ENCODE results near the gene ACTA2.

ACTA2 gene

DNA sequence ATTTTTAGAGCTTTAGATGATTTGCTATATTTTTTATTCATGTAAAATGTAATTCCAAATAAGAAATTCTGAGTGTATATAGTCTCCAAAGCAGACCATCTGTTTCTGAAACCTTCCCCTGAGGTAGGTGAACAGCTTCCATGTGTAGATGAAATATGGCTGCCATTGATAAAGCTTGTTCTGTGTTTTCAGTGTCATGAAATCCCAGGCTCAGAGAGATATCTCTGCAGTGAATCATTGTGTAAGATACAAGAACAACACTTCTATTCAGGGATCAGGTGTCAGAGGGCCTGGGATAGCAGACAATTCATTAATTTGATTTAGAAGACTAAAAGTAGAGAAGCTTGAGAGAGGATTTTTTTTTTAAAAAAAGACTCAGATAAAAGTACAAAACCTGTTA lies 29.1 kb downstream of the ACTA2 start:
- no peak for TF ChIP-seq POLR2AphosphoS5 (IDR thresholded peaks at IDR 0.05; ENCODE audit: low read depth, low read length)
- TF ChIP-seq TAF1 (IDR thresholded peaks at IDR 0.05; ENCODE audit: borderline replicate concordance, insufficient read depth, low read length): no peak
- no peak for TF ChIP-seq SIN3A (IDR thresholded peaks at IDR 0.05; ENCODE audit: borderline replicate concordance, insufficient read depth, low read length)
- TF ChIP-seq, protein P1, sequence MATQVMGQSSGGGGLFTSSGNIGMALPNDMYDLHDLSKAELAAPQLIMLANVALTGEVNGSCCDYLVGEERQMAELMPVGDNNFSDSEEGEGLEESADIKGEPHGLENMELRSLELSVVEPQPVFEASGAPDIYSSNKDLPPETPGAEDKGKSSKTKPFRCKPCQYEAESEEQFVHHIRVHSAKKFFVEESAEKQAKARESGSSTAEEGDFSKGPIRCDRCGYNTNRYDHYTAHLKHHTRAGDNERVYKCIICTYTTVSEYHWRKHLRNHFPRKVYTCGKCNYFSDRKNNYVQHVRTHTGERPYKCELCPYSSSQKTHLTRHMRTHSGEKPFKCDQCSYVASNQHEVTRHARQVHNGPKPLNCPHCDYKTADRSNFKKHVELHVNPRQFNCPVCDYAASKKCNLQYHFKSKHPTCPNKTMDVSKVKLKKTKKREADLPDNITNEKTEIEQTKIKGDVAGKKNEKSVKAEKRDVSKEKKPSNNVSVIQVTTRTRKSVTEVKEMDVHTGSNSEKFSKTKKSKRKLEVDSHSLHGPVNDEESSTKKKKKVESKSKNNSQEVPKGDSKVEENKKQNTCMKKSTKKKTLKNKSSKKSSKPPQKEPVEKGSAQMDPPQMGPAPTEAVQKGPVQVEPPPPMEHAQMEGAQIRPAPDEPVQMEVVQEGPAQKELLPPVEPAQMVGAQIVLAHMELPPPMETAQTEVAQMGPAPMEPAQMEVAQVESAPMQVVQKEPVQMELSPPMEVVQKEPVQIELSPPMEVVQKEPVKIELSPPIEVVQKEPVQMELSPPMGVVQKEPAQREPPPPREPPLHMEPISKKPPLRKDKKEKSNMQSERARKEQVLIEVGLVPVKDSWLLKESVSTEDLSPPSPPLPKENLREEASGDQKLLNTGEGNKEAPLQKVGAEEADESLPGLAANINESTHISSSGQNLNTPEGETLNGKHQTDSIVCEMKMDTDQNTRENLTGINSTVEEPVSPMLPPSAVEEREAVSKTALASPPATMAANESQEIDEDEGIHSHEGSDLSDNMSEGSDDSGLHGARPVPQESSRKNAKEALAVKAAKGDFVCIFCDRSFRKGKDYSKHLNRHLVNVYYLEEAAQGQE (IDR thresholded peaks at IDR 0.05; ENCODE audit: insufficient read depth in 1 of 2, low read depth in 2 of 2, low read length in 2 of 2): no peak
- no peak for TF ChIP-seq FOXP2 (optimal IDR thresholded peaks at IDR 0.05; ENCODE audit: borderline replicate concordance, extremely low read depth, extremely low read length, insufficient read depth)

DNA sequence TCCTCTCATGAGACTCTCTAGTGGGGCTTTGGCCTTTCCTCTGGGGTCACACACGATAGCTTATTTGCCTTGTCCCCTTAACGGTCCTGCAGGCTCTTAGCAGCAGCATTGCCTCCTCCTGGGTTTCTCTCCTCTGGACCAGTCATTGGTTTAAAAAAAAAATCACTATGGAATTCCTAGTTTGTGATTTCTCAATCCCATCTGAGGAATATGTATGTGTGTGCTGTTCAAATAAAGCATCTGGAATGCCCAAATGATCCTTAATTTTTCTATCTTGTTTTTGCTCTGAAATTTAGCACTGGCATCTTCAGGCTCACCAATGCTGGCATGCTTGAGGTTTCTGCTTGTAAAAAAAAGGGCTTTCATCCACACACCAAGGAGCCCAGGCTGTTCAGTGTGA lies 30.5 kb downstream of the ACTA2 start:
- no peak for TF ChIP-seq FOXP2 (optimal IDR thresholded peaks at IDR 0.05; ENCODE audit: borderline replicate concordance, extremely low read depth, extremely low read length, insufficient read depth)
- TF ChIP-seq TAF1 (IDR thresholded peaks at IDR 0.05; ENCODE audit: borderline replicate concordance, insufficient read depth, low read length): no peak
- no peak for TF ChIP-seq SIN3A (IDR thresholded peaks at IDR 0.05; ENCODE audit: borderline replicate concordance, insufficient read depth, low read length)
- TF ChIP-seq, protein P1 (IDR thresholded peaks at IDR 0.05; ENCODE audit: insufficient read depth in 1 of 2, low read depth in 2 of 2, low read length in 2 of 2): no peak
- TF ChIP-seq POLR2AphosphoS5 (IDR thresholded peaks at IDR 0.05; ENCODE audit: low read depth, low read length): no peak

DNA sequence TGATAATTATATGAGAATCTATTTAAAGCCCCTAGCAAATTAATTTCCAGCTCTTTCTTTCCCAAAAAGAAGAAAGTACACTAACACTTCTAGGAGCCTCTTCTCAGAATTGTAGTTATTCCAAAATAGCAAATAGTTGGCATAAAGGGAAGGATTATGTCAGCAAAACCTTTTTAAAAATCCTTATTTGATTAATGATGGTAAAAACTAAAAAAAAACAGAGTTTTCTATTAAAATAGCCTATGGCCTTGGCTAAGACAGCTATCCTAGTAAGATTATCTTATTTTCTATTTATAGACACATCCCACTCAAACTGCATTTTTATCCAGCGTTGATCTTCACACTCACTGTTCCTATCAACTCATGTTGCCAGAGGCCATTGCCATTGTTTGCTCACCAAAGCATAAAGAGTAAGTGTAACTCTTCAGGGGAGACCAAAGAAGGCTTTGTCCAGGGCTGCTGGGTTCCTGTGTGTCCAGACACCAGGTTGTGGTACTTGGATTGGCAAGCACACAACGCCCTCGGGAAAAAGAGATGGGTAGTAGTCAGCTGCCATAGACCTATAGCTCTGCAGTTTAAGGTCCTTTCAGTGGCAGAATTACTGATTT lies 31.5 kb downstream of the ACTA2 start:
- no peak for TF ChIP-seq POLR2AphosphoS5 (IDR thresholded peaks at IDR 0.05; ENCODE audit: low read depth, low read length)

DNA sequence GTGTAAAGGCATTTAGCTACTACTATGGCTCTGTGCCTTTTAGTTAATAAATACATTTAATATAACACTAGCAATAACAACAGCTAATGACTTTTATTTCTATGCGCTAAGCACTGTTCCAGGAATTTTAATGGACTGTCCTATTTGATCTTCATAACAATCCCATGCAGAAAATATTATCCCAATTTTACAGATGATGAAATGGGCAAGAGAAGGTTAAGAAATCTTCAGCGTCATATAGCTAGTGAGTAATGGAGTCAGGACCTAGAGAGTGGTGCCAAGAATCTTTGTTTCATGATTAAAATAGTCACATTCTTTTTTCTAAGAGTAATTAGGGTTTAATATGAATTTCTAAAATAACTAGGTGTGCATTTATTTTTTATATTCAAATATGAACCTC lies 32.4 kb downstream of the ACTA2 start:
- TF ChIP-seq, protein P1 (IDR thresholded peaks at IDR 0.05; ENCODE audit: insufficient read depth in 1 of 2, low read depth in 2 of 2, low read length in 2 of 2): no peak
- TF ChIP-seq TAF1 (IDR thresholded peaks at IDR 0.05; ENCODE audit: borderline replicate concordance, insufficient read depth, low read length) (no peak), POLR2AphosphoS5 (IDR thresholded peaks at IDR 0.05; ENCODE audit: low read depth, low read length) (no peak), SIN3A (IDR thresholded peaks at IDR 0.05; ENCODE audit: borderline replicate concordance, insufficient read depth, low read length) (no peak), FOXP2 (optimal IDR thresholded peaks at IDR 0.05; ENCODE audit: borderline replicate concordance, extremely low read depth, extremely low read length, insufficient read depth) (no peak)

GRCh38 chr10:88919041-88919440 lies 33.5 kb downstream of the ACTA2 start:
- TF ChIP-seq POLR2AphosphoS5 (IDR thresholded peaks at IDR 0.05; ENCODE audit: low read depth, low read length): no peak
- TF ChIP-seq TAF1 (IDR thresholded peaks at IDR 0.05; ENCODE audit: borderline replicate concordance, insufficient read depth, low read length): no peak
- no peak for TF ChIP-seq SIN3A (IDR thresholded peaks at IDR 0.05; ENCODE audit: borderline replicate concordance, insufficient read depth, low read length)
- TF ChIP-seq, protein P1 (IDR thresholded peaks at IDR 0.05; ENCODE audit: insufficient read depth in 1 of 2, low read depth in 2 of 2, low read length in 2 of 2): no peak
- no peak for TF ChIP-seq FOXP2 (optimal IDR thresholded peaks at IDR 0.05; ENCODE audit: borderline replicate concordance, extremely low read depth, extremely low read length, insufficient read depth)

Measured in PFSK-1 (cell line).